ENCODE results near the gene PRKAB1.

- TF ChIP-seq, protein P1, sequence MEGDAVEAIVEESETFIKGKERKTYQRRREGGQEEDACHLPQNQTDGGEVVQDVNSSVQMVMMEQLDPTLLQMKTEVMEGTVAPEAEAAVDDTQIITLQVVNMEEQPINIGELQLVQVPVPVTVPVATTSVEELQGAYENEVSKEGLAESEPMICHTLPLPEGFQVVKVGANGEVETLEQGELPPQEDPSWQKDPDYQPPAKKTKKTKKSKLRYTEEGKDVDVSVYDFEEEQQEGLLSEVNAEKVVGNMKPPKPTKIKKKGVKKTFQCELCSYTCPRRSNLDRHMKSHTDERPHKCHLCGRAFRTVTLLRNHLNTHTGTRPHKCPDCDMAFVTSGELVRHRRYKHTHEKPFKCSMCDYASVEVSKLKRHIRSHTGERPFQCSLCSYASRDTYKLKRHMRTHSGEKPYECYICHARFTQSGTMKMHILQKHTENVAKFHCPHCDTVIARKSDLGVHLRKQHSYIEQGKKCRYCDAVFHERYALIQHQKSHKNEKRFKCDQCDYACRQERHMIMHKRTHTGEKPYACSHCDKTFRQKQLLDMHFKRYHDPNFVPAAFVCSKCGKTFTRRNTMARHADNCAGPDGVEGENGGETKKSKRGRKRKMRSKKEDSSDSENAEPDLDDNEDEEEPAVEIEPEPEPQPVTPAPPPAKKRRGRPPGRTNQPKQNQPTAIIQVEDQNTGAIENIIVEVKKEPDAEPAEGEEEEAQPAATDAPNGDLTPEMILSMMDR (IDR thresholded peaks at IDR 0.05) = no peak
- TF ChIP-seq POLR2AphosphoS5 (IDR thresholded peaks at IDR 0.05) = no peak
- no peak for TF ChIP-seq POLR2A (IDR thresholded peaks at IDR 0.05)
Observed at GRCh38 chr12:119676573-119676972, 8.6 kb downstream of the PRKAB1 start.

Data from sigmoid colon (tissue), 4 donors.